GM19438 (cell line): Measurements from ENCODE around the gene LRRC4C.

Source experiments
- ATAC-seq: cut with Tn5 transposase; IDR thresholded peaks from one replicate; pipeline ENCODE4 v1.9.1; 2021; ENCODE audit warnings: low read depth; ENCODE audit not compliant: unreplicated experiment

Gene LRRC4C

DNA sequence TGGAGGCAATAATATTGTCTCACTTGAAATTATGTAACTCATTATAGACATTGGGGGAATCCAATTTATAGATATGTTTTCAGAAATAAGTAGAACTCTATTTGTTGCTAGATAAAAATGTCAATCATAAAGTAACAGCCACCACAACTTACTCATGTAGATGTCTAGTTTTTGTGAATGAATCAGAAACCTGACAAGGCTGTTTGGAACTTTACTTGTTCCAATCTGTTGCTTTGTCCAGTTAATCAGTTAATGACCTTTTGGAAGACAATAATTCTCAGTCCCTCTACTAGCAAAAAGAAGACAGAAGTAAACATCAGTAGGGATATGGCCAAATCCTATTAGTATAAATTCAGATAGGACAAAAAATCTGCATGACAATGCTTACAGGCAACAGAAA, 1143.3 kb downstream of the LRRC4C start:
- ATAC-seq = no peak

DNA sequence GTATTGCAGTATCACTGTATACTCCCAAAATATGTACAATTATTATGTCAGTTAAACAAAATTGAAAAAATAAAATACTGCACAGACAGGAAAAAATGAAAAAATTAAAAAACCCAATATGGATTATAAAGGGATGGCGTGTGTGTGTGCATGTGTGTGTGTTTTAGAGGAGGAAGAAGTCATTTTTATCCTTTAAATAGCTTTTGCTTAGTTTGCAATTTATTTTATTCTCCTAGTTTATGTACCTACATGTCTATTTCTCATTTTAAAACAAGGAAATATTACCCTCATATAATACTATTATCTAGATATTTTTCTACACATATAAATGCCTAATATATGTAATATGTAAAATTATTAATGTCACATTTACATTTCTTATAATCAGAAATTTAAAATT, 1144.3 kb downstream of the LRRC4C start:
- no peak for ATAC-seq

DNA sequence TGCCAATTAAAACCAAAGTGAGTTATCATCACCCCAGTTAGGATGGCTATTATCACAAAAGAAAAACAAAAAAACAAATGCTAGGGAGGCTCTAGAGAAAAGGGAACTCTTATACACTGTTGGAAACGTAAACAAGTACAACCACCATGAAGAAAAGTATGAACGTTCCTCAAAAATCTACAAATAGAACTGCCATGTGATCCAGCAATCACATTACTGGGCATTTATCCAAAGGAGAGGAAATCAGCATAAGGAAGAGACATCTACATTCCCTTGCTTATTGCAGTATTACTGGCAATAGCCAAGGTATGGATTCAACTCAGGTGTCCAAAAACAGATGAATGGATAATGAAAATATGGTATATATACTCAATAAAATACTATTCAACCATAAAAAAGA, 1145.1 kb downstream of the LRRC4C start:
- no peak for ATAC-seq

DNA sequence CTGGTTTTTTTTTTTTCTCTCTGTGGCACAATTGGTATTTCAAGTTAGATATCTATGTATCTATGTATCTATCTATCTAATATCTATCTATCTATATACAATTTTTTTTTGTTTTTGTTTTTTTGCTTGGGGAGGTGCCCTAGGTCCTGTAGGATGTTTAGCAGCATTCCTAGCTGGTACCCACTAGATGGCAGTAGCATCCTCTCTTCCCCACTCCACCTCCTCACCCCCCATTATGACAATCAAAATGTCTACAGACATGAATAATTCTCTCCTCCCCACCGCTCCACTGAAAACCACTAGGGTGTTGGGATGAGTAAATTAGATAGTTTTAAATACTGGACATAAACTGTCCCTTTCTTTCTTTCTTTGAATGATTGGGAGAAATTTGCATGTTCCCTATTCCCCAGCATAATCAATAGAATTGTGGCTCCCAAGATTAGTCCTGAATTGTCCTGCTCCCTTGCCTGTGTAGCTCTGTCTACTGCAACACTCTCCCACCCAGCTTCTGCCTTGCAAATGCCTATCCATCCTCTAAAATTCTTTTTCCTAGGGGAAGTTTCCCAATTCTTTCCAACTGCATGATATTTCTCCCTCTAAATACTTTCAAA, 1152.4 kb downstream of the LRRC4C start:
- no peak for ATAC-seq

DNA sequence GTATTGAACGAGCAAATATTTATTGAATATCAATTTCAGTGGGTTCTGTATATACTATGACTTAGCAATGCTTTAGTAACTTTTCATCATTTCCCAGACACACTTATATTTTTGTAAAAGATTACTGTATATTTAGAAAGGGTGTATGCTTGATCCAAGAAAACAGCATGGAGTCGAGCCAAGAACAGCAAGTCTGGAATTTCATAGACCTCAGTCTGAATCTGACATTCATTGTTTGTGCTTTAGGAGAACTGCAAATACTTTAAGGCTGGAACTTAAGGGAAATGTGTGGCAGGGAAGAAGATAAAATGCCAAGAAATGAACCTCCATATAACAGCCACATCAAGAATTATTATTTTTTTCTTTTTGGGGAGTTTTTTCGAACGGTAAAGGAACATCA, 1156.8 kb downstream of the LRRC4C start:
- ATAC-seq = no peak

DNA sequence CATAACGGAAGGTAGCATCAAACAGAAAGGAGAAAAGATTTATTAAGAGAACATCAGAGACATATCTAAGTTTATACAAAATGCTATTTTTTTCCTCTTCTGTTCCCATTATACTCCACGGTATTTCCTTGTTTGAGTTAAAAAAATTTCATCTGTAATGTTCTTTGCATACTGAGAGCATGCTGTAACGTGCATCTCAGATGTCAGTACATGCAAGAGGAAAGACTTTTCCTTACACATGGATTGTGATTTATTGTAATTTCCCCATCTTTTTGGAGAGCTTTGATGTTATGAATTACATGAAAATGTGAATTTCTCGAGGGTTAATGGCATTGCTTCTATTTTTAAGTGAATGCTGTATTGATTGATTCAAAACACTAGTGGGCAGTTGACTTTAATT, 1164.0 kb downstream of the LRRC4C start:
- no peak for ATAC-seq

DNA sequence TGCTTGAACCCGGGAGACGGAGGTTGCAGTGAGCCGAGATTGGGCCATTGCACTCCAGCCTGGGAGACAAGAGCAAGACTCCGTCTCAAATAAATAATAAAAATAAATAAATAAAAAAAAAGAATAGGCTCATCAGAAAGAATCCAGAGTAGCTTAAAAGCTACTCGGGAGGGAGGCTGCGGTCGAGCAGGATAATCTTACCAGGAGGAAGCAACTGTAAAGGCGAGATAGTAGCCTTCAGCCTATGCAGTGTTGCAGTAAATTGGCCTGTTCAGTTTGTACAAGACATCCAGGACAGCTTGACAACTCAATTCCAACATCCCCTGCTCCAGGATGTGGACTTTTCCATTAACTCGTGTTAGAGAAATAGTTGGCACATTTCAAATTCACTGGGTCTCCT, 1164.7 kb downstream of the LRRC4C start:
- ATAC-seq = no peak

DNA sequence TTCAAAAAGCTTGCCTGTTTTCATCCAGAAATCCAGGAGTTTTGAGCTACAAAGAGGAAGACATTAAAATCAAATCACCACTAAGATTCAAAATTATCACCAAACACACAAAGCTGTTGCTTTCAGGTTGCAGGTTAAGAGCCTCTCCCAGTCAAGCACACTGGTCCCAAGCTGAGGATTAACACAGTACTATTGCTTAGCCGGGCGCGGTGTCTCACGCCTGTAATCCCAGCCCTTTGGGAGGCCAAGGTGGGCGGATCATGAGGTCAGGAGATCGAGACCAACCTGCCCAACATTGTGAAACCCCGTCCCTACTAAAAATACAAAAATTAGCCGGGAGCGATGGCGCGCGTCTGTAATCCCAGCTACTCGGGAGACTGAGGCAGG, 1165.1 kb downstream of the LRRC4C start:
- peak; percentile 27 for ATAC-seq

DNA sequence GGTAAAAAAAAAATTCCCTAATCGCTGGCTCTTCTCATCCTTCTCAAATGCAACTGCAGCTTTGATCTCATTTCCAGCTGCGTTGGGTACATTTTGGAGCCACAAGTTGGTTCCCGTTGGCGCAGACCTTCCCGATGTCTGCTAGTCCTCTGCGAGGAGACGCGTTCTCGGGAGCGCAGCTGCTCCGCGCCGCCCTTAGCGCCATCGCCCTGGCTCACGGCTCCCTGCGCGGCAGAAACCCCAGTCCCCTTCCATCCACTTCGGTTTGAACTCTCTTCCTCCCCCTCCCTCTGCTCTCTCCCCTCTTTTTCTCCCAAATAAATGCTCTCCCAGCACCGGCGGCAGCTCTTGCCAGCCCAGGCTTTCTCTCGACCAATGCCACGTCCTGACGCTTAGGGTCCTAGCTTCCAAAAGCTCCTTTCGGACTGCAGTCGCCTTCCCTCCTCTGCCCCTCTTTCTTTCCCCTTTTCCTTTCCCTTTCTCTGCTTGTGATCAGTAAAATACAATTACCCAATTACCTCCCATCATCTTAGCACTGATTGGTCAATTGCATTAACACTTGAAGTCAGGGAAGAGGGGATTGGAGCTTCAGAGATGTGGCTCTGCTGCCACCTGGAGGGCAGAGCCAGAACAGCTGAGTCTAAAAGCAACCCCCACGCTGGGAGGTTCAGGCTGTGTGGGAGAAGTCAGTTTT, 1165.7 kb downstream of the LRRC4C start:
- peak; percentile 94 for ATAC-seq

DNA sequence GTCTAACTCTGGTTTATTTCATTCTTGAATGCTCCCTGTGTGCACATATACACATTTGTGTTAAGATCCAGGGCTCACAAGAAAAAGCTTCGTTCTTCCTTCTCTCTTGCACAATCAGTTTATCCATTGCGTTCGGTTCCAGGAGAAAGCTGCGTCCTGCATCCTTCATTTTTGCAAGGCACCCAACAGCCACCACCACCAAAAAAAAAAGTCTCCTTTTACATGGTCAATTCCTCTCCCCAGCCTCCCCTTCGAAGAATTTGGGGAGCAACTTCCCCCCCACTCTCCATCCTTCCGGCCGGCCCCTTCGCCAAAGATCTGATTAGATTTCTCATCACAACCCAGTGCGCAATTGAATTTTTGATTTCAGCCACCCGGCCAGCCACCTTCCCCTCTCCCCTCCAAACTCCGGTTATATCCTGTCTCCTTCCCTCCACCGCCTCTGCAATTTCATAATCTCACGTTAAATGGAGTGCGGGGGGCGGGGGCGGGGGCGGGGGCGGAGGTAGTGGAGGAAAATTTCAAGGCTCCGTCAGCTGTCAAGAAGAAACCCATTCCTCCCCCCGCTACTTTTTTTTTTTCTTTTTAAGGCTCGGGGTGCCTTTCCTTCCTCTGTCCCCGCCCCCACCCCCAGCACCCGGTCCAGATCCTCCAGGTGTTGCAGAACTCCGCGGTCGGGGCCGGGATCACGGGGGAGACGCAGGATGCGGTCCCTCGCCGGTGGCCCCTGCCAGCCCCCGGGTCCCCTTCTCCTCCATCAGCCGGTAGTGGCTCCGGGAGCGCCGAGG, 1166.5 kb downstream of the LRRC4C start:
- no peak for ATAC-seq

DNA sequence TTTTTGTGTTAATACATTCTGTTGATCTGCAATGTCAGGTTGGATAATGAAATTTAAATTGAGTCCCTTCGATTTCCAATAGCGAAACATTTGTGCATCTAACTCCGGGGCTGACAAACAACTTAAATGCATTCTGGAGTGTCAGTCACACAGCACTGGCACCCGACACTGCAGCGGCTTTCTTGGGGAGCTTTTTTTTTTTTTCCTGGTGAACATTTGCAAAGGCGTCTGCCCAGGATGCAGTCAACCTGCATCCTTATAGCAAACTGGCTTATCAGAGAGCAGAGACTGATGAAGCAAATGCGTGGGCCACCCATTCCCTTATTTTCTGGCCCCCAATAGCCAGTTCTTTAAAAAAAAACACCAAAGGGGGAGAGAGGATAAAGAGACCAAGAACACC, 1167.7 kb downstream of the LRRC4C start:
- ATAC-seq = no peak

DNA sequence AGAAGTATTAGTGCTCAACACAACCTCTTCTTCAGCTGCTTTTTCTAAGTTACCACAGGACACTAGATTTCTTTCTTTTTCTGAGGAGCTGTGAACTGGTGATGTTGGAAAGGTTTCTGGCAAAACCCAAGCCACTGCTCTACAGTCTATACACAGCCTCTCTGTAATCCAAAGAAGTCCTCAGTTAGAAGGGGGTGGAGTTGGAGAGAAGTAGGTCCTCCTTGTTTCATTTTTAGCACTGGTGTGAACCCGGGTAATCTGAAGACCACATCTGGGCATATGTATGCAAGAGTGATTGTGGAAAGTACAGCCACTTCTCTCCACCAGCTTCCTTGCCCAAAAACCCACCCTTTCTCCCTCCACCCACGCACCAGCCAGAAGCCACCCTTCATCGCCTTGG, 1168.1 kb downstream of the LRRC4C start:
- no peak for ATAC-seq

DNA sequence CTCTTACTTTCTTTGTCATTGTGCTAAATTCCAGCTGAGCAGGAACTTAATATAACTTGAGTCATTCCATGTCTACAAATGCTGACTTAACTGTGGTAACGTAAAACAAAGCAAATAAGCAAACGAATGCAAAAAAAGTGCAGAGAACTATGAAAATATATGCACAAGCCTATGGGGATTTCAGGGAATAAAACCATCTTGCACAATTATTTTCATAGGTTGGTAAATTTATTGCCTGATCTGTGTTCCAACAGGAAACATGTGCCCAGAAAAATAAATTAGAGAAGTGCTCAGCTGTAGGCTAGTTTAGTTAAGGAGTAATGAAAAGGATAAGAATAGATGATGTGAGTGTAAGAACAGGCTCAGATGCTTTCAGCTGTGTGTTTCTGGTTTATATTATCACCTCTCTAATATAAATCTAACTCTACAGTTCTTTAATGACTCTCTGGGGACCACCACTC, 1169.3 kb downstream of the LRRC4C start:
- ATAC-seq = no peak

DNA sequence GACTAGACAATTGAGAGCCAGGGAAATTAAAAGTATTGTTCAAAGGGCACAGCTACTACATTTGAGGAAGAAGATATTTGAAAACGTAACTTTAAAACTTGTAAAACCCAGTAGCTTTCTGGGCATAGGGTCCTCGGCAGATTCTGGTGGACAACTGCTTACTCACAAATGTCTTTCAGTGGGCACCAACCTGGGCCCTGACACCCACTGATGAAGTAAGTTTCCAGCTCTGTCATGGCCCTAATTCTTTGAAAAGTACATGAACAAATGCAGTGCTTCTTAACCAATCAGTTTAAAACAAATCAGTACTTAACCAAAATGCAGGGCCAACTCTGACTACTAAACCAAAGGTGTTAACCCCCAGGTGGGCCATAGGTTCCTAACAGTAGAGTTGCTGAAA, 1170.1 kb downstream of the LRRC4C start:
- ATAC-seq = no peak

DNA sequence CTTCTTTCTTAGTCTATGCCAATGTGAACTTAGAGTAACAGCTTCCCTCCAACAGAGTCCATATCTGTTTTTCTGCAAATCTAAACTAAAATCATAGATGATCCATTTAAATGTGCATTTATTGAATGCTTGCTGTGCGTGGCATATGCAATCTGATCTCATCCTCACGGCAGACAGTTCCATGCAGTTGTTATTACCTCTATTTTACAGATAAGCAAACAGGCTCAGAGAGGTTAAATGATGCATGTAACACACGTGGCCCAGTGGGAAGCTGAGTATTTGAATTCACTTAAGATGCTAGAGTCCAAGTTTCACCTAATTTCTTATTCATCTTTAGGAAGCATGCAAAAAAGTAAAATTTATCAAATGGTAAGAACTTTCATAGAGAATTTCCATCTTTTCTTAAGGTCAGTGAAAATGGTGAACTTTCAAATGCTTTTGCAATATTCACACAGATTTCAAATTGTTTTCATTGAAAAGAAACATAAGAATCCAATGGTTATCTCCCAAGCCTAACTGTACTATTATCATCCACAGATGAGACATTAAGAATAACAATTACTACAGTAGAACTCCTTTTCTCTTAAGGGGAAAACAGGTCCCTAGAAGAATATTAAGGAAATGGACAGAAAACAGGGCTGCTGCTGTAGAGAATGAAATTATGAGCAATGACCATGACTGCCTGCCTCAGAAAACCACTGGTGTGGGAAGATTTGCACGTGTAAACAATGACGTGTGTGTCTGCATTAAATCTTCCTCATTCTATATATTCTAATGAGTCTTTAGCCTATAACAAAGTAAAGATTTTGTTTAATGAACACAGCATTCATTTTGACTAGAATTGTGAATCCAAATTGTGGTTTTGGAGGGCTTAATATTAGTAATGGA, 1171.3 kb downstream of the LRRC4C start:
- no peak for ATAC-seq

DNA sequence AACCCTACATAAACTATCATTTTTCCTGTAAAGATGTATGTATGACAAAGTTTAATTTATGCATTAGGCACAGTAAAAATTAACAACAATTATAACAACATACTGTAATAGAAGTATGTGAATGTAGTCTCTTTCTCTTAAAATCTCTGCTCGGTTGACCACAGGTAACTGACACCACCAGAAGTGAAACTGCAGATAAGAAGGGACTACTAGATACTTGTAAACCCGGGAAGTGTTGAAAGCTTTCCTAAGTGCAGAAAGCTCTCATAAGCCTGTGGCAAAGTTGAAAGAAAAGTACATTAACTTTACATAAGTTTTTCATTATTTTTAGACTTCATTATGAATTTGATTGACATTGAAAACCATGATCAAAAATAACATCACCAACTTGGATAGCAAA, 1173.3 kb downstream of the LRRC4C start:
- ATAC-seq = no peak

DNA sequence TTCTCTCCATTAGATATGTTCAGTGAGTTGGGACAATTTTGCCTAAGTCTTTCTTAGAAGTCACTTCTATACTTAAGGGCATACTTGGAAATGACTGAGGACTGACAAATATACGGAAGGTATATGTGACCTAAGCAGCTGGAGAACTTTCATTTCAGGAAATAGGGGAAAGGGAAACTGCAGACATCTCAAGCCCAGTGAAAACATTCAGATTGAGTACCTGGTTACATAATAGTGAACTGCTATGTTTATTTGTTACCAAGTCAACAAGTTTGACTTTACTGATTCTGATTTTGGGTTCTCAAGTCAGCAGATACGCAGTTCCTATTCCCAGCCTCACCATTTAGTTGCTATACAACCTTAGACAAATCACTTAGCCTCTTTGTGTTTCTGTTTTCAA, 1173.9 kb downstream of the LRRC4C start:
- ATAC-seq = no peak

DNA sequence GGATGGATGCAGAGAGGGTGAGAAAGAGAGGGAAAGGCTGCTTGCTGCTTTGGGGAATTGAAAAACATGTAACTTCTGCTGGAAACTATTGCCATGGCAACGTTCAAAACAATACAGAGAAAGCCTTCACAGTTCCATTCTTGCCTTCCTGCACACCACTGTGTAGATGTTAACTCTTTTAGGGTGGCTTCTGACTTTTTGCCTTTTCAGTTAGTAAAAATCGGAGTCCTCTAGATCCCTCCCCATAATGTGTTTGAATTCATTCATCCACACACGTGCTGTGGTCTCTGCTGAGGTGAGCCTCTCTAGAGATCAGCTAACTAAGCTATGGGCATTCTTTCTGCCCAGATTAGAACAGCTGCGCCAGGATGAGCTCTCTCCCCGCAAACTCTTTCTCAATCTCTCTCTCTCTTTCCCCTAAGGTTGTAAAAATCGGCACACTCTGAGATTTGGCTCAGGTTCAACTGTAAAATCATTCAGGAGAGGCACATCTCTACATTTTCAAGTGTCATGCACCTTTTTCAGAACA, 1178.3 kb downstream of the LRRC4C start:
- ATAC-seq = no peak

DNA sequence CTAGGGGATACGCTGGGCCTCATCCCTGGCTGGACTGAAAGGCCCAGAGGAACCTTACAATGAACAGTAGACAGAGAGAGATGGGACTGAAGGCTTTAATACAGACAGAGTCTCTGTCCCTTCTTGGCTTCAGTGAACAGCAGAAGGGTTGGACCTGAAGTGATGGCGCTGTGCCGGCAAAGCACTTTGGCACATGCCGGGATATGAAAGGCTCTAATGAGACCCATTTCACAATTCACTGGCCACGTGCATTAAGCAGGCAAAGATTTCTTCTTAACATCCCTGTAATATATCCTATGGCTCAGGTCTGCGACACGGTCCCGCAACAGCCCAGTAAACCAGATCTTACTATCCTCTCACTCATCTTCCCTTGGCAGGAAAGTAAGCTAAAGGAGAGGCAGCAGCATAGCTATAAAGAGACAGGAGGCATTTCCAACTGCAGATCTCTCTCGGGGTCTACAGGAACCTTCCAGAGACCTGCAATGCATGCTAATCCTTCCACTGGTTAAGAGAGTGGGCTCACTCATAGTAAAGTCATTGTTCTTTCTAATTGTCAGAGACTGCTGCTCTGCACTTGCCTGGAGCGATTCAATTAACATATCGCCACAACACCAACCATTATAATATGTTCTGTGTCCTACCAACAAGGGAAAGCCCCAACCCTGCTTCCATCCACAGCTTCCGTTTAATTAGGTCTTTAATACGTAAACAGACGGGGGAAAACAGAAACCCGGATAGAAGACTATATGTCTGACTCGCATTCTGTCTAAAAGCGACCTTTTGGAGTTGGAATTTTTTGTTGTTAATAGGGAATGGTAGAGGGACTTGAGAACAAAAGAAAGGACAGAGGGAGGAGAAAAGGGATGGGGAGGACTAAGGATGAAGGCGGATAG, 1179.0 kb downstream of the LRRC4C start:
- ATAC-seq = no peak

DNA sequence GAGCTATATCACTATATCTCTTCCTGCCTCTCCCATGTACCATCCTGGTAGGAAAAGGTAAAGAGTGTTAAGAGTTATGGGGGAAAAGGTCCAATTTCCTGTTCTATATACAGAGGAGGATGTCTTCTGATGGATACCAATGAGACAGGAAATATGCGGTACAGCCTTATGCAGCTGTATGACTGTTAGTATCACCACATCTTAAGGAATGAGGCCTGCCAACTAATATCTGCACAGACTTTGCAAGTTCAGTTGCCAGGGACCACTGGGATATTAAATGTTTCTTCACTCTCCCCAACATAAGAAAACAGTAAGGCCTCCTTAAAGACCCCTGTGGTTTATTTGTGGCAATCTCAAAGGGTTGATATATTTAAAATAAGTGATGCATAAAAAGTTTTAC, 1182.5 kb downstream of the LRRC4C start:
- no peak for ATAC-seq
